ENCODE measurements around the gene PSENEN.

Gene PSENEN

DNA sequence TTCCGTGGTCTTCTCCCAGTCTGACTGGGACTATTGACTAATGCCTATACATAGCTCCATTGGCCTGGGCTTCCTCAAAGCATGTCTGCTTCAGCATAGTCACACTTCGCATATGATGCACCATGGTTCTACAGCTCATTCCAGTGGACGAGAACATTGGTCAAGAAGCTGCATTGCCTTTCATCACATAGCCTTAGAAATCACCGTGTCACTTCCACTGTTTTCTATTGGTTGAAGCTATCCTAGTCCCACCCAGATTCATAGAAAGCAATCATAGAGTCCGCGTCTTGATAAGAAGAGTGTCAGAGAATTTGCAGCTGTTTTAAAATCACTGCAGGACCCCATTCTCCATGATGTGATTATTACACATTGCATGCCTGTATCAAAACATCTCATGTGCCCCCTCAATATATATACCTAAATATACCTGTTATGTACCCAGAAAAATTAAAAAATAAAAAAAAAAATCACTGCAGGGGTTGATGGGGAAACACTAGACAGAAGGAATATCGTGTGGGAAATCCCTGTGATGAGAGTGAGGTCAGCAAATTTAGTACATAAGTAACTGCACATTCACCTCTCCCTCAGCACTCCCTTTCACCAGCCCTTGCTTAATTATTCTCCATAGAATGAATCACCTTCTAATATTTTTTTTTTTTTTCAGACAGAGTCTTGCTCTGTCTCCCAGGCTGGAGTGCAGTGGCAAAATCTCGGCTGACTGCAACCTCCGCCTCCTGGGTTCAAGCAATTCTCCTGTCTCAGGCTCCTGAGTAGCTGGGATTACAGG is 27.8 kb downstream of the PSENEN start:
- no peak for DNase-seq (ENCODE audit: low read depth in 2 of 2)

DNA sequence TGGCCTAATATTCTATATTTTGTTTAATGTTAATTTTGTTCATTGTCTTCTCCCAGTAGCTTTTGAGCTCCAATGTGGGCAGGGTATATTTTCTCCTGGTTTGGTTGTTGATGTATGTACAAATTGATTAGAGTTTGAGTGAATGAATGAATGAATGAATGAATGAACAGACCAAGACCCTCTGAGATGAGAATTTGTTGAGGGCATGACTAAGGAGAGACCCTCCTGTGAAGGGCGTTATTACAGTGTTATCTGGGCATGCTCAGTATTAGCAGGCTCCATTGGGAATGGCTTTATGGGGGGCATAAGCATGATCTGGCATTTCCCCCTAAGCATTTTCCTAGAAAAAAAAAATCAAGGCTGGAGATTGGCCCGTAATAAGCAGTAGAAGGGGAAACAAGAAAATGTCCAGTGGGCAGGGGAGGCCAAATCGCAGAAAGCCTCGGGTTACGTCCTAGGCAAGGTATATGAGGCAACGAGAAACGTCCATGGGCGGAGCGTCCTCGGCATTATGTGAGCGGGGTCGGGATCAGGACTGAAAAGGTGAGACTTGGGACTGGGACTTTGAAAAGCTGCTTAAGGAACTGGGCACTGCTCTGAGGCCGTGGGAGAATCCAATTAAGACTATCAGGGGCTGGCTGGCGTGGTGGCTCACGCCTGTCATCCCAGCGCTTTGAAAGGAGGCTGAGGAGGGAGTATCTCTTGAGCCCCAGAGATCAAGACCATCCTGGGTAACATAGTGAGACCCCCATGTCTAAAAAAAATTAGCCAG is 29.0 kb downstream of the PSENEN start:
- DNase-seq (ENCODE audit: low read depth in 2 of 2) = no peak

DNA sequence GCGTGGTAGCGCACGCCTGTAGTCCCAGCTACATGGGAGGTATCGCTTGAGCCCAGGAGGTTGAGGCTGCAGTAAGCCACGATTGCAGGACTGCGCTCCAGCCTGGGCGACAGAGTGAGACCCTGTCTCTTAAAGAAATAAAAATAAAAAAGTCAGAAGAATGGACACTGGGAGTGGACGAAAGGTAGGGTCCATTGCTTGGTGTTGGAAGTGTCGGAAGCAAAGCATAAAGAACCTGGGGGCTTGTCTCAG is 29.5 kb downstream of the PSENEN start:
- DNase-seq (ENCODE audit: low read depth in 2 of 2) = no peak

DNA sequence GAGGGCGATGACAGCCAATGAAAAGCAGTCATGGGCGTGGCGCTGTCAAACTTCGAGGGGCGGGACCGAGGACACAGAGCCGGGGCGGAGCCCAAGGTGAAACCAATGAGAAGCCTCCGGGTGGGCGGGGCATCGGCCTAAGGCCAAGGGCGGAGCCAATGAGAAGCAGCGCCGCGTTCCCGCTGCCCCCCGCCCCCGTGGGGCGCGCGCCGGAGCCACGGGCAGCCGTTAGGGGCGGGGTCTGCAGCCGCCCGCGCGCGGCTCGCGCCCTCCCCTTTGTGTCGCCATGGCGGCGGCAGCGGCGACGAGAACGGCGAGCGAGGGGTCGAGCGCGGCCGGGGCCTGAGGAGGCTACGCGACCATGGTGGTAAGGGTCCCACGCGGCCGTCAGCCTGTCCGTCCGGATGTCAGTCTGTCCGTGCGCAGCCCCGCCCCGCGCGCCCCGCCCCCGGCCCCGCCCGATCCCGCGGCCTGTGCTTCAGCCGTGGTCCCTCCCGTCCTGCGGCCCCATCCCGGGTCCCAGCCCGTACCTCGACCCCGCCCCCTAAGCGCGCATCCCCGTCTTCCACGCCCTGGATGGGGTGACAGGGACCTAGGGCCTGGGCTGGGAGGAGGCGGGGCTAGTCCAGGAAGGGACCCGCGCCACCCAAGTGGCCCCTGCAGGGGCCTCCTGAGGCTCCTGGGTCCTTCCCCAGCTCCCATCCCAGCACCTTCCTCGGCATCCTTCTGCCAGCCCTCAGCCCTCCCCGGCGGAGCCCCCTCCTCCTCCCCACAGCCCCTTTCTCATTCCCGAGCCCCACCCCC is 30.0 kb downstream of the PSENEN start, which contains the start of gene ARHGAP33:
Gene ARHGAP33 (plus strand): TSS at position 267 of the 804 bp plus-strand sequence. CDS start 95 bp downstream, at position 362.
- DNase-seq (ENCODE audit: low read depth in 2 of 2) = peak; percentile 99 to 100

DNA sequence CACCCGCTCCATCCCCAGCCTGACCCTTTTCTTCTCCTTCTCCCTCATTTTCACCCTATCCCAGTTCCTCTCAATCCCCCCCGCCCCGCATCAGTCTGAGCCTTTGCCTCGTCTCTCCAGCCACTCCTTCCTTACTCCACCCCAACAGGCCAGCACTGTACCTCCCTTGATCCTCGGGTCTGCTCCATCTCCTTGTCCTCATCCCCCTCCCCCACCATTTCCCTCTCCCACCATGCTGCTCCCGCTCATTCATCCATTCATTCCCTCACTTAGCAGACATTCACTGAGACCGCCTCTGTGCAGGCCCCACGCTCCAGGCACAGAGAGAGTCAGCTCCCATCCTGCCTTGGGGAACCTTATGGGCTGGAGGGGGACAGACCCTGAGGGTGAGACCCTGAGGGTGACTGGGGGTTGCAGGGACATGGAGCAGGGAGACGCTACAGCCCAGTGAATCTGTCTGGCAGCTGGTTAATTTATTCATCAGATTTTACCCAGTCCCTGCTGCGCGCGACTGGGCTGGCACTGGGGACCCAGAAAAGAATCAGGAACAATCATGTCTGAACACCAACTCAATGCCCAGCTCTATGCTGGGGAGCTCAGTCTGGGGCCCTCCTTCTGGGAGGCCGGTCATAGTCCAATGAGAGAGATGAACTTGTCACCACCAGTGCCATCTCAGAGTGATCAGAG is 30.8 kb downstream of the PSENEN start:
- DNase-seq (ENCODE audit: low read depth in 2 of 2) = no peak

DNA sequence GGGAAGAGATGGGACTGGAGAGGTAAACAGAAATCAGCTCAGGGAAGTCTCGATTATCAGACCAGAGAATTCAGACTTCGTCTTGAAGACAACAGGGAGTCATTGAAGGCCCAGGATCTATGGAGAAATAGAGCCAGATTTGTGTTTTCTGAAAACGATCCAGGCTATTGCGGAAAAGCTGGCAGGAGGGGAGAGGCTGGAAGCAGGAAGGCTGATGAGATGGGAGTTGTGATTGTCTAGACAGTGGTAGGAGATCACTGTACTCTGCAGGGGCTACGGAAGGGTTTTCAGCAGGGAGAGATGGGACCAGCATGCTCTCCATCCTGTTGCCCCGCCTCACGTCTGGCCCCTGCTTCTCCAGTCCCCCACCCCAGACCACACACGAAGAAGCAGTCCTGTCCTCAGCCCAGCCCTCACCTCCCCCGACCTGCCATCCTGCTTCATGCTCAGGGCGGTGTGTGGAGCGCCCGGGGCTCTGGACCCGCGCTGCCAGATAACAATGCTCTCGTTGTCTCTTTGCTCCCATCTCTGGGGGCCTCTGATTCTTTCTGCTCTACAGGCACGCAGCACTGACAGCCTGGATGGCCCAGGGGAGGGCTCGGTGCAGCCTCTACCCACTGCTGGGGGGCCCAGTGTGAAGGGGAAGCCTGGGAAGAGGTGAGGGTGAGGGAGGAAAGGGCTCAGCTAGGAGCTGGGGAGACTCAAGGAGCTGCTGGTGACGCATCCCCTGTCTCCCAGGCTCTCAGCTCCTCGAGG is 31.8 kb downstream of the PSENEN start:
- DNase-seq (ENCODE audit: low read depth in 2 of 2) = no peak

DNA sequence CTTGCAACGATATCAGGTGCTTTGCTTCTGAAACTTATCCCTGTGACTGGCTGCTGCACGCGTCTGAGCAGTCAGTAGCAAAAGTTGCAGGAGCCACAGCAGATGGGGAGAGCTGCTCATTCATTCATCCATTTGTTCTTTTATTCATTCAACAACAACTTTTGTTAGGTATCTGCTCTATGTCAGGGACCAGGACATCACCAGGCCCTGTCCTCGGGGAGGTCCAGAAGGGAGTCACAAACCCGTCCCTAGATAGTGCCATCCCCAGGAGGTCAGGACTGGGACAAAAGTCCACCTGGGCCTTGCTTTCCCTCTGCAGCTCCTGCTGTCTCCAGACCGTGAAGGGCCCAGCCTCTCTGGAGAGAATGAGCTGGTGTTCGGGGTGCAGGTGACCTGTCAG is 32.5 kb downstream of the PSENEN start:
- DNase-seq (ENCODE audit: low read depth in 2 of 2) = no peak

DNA sequence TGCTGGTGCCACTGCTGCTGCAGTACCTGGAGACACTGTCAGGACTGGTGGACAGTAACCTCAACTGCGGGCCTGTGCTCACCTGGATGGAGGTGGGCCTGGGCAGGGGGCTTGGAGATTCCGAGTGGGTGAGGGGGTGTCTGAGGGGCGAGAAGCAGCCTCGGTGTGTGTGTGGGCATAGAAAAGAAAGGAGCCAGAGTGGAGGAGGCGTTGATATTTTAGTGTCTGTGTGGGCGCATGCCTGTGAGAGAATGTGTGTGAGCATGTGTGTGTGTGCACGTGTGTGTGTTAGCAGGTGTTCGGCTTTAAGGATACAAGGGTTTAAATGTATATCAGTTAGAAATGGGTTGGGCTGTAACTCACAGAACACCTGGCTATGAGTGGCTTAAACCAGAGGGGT is 33.6 kb downstream of the PSENEN start:
- no peak for DNase-seq (ENCODE audit: low read depth in 2 of 2)

DNA sequence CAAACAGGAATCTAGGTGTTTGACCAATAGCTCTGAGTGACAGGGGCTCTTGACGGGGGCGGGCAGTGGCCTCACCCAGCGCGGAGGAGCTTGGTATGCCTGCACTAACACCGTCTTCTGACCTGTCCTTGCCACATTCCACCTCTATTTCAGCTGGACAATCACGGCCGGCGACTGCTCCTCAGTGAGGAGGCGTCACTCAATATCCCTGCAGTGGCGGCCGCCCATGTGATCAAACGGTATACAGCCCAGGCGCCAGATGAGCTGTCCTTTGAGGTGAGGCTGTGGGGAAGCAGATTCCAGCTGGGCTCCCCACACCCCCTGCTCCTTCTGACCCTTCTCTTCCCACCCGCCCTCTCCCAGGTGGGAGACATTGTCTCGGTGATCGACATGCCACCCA is 34.6 kb downstream of the PSENEN start:
- no peak for DNase-seq (ENCODE audit: low read depth in 2 of 2)

DNA sequence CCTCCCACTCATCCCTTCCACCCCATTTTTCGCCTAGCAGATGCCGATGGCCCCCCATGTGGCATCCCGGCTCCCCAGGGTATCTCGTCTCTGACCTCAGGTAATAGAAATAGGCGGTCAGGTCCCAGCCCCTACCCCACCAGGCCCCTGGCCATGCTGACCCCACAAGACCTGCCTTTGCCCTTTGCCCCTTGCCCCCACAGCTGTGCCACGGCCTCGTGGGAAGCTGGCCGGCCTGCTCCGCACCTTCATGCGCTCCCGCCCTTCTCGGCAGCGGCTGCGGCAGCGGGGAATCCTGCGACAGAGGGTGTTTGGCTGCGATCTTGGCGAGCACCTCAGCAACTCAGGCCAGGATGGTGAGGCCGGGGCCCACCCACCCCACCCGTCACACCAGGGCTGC is 35.3 kb downstream of the PSENEN start:
- no peak for DNase-seq (ENCODE audit: low read depth in 2 of 2)

DNA sequence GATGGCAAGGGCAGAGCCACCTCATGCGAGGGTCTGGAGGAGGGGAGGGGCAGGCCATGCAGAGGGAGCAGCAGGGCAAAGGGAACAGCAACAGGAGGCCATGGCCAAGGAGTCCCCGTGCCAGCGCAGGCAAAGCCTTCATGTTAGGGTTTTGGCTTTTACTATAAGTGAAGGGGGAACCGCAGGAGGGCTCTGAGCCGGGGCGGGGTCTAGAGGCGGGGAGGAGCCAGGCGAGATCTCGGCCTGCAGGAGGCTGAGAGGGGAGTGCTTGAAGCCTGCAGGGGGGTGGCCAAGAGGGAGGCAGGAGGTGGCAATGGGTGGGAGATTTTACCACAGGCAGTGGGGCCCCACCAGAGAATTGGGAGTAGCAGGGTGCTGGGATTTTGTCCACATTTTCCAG is 36.2 kb downstream of the PSENEN start:
- no peak for DNase-seq (ENCODE audit: low read depth in 2 of 2)

DNA sequence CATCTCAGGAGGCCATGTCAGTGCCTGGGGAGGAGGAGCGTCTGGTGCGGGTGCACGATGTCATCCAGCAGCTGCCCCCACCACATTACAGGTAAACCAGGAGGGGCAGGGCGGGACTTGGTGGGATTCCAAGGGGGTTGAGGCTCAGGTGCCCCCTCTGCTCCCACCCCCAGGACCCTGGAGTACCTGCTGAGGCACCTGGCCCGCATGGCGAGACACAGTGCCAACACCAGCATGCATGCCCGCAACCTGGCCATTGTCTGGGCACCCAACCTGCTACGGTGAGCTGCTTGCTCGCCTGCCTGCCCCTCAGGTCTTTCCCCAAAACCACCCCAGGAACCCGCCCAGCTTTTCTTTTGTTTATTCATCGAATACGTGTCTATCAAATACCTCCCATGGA is 37.1 kb downstream of the PSENEN start:
- no peak for DNase-seq (ENCODE audit: low read depth in 2 of 2)

DNA sequence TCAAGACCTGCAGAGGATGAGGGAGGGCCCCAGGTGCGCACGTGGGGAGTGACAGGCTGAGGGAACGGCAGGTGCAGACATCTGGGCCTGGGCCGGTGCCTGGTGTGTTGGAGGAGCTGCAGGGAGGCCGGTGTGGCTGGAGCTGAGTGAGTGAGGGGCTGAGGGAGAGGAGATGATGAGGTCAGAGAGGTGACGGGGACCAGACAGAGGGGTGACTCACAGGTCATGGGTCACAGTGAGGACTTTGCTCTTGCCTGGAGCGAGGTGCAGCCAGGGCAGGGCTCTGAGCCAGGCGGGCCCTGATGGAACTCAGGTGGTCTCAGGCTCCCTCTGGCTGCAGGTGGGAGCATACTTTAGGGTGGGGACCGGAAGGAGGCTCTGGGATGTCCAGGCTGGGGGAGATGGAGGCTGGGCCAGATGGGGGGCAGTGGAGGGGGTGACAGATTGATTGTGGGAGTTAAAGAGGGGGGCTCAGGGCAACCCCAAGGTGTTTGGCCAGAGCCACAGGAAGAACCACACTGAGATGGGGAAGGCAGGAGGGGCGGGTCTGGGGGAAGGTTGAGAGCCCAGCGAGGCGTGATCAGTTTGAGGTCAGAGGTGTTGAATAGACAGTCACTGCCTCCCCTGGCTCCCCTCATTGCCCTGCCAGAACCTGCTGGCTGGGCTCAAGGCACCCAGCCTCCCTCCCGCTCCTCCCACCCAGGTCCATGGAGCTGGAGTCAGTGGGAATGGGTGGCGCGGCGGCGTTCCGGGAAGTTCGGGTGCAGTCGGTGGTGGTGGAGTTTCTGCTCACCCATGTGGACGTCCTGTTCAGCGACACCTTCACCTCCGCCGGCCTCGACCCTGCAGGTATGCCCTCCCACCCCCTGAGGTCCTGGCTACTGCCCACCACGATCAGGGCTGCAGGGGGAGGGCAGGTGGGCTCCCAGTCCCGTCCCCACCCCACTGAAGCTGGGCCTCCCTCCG is 38.3 kb downstream of the PSENEN start:
- DNase-seq (ENCODE audit: low read depth in 2 of 2) = no peak

DNA sequence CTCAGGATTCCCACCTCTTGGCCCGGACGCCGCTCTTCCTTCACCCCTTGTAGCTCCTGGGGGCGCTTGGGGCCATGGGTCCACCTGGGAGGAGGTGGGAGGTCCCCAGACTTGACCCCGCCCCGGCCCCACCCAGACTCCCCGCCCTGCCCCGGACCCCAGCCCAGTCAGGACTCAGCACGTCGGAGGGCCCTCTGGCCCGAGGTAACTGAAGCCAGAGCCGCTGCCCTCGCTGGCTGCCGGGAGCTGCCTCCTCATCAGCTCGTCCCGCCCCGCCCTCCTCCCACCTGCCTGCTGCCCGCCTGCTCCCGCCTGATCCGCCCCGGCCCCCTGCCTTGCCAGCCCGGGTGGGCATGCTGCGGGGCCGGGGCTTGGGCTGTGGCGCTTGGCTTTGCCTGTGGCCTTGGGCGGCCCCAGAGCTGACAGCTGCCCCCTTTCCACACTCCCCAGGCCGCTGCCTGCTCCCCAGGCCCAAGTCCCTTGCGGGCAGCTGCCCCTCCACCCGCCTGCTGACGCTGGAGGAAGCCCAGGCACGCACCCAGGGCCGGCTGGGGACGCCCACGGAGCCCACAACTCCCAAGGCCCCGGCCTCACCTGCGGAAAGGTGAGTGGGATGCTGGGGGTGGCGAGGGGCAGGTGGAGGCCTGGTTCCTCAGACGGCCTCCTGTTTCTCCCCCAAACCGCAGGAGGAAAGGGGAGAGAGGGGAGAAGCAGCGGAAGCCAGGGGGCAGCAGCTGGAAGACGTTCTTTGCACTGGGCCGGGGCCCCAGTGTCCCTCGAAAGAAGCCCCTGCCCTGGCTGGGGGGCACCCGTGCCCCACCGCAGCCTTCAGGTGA is 39.3 kb downstream of the PSENEN start:
- DNase-seq (ENCODE audit: low read depth in 2 of 2) = no peak

DNA sequence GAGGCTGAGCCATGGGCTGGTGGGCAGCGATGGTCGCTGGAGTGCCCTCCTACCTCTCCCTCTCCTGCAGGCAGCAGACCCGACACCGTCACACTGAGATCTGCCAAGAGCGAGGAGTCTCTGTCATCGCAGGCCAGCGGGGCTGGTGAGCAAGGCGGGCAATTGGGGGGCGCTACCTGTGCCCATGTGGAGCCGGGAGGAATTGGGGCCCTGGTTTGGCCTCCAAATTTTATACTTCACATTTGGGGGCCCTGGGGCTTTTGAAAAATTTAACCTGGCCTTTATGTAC is 39.8 kb downstream of the PSENEN start:
- no peak for DNase-seq (ENCODE audit: low read depth in 2 of 2)

DNA sequence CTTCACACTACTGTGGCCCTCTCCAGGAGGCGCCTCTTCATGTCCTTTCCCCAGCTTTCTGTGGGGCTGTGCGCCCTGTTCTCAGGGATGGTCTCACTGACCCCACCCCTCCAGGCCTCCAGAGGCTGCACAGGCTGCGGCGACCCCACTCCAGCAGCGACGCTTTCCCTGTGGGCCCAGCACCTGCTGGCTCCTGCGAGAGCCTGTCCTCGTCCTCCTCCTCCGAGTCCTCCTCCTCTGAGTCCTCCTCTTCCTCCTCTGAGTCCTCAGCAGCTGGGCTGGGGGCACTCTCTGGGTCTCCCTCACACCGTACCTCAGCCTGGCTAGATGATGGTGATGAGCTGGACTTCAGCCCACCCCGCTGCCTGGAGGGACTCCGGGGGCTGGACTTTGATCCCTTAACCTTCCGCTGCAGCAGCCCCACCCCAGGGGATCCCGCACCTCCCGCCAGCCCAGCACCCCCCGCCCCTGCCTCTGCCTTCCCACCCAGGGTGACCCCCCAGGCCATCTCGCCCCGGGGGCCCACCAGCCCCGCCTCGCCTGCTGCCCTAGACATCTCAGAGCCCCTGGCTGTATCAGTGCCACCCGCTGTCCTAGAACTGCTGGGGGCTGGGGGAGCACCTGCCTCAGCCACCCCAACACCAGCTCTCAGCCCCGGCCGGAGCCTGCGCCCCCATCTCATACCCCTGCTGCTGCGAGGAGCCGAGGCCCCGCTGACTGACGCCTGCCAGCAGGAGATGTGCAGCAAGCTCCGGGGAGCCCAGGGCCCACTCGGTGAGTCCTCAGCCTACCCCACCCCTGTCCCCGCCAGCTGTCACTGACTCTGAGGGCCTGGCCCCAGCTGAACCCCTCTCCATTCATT is 41.1 kb downstream of the PSENEN start:
- no peak for DNase-seq (ENCODE audit: low read depth in 2 of 2)

DNA sequence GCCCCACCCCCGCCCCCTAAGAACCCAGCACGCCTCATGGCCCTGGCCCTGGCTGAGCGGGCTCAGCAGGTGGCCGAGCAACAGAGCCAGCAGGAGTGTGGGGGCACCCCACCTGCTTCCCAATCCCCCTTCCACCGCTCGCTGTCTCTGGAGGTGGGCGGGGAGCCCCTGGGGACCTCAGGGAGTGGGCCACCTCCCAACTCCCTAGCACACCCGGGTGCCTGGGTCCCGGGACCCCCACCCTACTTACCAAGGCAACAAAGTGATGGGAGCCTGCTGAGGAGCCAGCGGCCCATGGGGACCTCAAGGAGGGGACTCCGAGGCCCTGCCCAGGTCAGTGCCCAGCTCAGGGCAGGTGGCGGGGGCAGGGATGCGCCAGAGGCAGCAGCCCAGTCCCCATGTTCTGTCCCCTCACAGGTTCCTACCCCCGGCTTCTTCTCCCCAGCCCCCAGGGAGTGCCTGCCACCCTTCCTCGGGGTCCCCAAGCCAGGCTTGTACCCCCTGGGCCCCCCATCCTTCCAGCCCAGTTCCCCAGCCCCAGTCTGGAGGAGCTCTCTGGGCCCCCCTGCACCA is 41.9 kb downstream of the PSENEN start:
- no peak for DNase-seq (ENCODE audit: low read depth in 2 of 2)

All from stimulated activated CD4-positive, alpha-beta T cell treated with anti-CD3 and anti-CD28 coated beads, Interleukin-4, amount 100 ng/mL, for 48 hours (primary cell).